Measurements from ENCODE around the gene LRRC8E.

LRRC8E gene

DNA sequence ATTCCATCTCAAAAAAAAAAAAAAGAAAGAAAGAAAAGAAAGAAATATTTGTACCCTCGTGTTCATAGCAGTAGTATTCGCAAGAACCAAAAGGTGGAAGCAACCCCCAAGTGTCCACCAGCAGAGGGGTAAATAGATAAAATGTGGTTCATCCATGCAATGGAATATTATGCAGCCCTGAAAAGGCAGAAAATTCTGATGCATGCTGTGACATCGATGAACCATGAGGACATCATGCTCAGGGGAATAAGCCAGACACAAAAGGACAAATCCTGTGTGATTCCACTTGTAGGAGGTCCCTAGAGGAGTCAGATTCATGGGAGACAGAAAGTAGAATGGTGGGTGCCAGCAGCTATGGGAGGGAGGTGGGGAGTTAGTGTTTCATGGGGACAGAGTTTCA, 6.4 kb upstream of the LRRC8E start:
- no peak overlapping the region for H3K4me3 ChIP-seq (ENCODE audit: low read depth, low read length)
- TF ChIP-seq MAX (IDR thresholded peaks at IDR 0.05; ENCODE audit: low read depth, low read length) (no peak), MYC (IDR thresholded peaks at IDR 0.05; ENCODE audit: low read depth, low read length) (no peak), CTCF (IDR thresholded peaks at IDR 0.05; ENCODE audit: low read depth, low read length) (no peak), POLR2A (IDR thresholded peaks at IDR 0.05; ENCODE audit: extremely low read depth, insufficient read length) (no peak)
- DNase-seq (ENCODE audit: low read depth) = no peak

DNA sequence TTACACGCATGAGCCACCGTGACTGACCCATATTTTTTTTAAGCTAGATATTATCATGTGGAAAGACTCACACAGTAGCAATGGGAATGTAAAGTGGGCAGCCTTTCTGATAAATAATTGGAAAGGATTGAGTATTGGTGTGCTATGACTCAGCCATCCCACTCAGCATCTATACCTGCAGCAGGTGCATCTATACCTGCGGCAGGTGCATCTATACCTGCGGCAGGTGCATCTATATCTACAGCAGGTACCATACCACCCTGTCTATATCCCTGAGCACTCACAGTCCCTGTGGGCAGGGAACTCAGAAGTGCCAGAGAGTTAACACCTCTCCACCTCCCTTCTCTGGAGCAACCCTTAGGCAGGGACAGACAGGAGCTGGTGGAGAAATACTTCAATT, 5.2 kb upstream of the LRRC8E start:
- TF ChIP-seq MAX (IDR thresholded peaks at IDR 0.05; ENCODE audit: low read depth, low read length) (no peak), MYC (IDR thresholded peaks at IDR 0.05; ENCODE audit: low read depth, low read length) (no peak), CTCF (IDR thresholded peaks at IDR 0.05; ENCODE audit: low read depth, low read length) (no peak), POLR2A (IDR thresholded peaks at IDR 0.05; ENCODE audit: extremely low read depth, insufficient read length) (no peak)
- no peak overlapping the region for H3K4me3 ChIP-seq (ENCODE audit: low read depth, low read length)
- no peak for DNase-seq (ENCODE audit: low read depth)

- TF ChIP-seq MAX (IDR thresholded peaks at IDR 0.05; ENCODE audit: low read depth, low read length) = no peak
- no peak for TF ChIP-seq CTCF (IDR thresholded peaks at IDR 0.05; ENCODE audit: low read depth, low read length)
- TF ChIP-seq MYC (IDR thresholded peaks at IDR 0.05; ENCODE audit: low read depth, low read length) = no peak
- no peak for TF ChIP-seq POLR2A (IDR thresholded peaks at IDR 0.05; ENCODE audit: extremely low read depth, insufficient read length)
- H3K4me3 ChIP-seq (ENCODE audit: low read depth, low read length) = no peak overlapping the region
- DNase-seq (ENCODE audit: low read depth) = peak; percentile 49
Measured at GRCh38 chr19:7883796-7884570, 4.3 kb upstream of the LRRC8E start.

- no peak overlapping the region for H3K4me3 ChIP-seq (ENCODE audit: low read depth, low read length)
- TF ChIP-seq POLR2A (IDR thresholded peaks at IDR 0.05; ENCODE audit: extremely low read depth, insufficient read length) (no peak), CTCF (IDR thresholded peaks at IDR 0.05; ENCODE audit: low read depth, low read length) (no peak), MYC (IDR thresholded peaks at IDR 0.05; ENCODE audit: low read depth, low read length) (no peak), MAX (IDR thresholded peaks at IDR 0.05; ENCODE audit: low read depth, low read length) (no peak)
- DNase-seq (ENCODE audit: low read depth) = no peak
Measured at GRCh38 chr19:7885818-7886217, 2.5 kb upstream of the LRRC8E start.

- no peak overlapping the region for H3K4me3 ChIP-seq (ENCODE audit: low read depth, low read length)
- no peak for DNase-seq (ENCODE audit: low read depth)
- TF ChIP-seq POLR2A (IDR thresholded peaks at IDR 0.05; ENCODE audit: extremely low read depth, insufficient read length) = no peak
- no peak for TF ChIP-seq MYC (IDR thresholded peaks at IDR 0.05; ENCODE audit: low read depth, low read length)
- no peak for TF ChIP-seq CTCF (IDR thresholded peaks at IDR 0.05; ENCODE audit: low read depth, low read length)
- TF ChIP-seq MAX (IDR thresholded peaks at IDR 0.05; ENCODE audit: low read depth, low read length) = no peak
Measured at GRCh38 chr19:7887408-7888144, 734 bp upstream of the LRRC8E start.
